PFSK-1 (cell line): Measurements from ENCODE around the gene KRT20.

Source experiments
- FOXP2 ChIP-seq: optimal IDR thresholded peaks from 2 replicates; pipeline ENCODE3; 2011; ENCODE audit warnings: borderline replicate concordance, control low read depth, inconsistent platforms; ENCODE audit not compliant: insufficient read depth; ENCODE audit errors: extremely low read length, extremely low read depth
- POLR2AphosphoS5 ChIP-seq: IDR thresholded peaks from 2 replicates; pipeline ENCODE4 v1.6.1; 2012; ENCODE audit warnings: low read depth, mild to moderate bottlenecking, control low read depth, low read length, moderate library complexity
- REST ChIP-seq, 2 experiments: IDR thresholded peaks; 2 replicates each; pipeline versions ENCODE4 v1.6.1 to v1.8.0; 2011 to 2012; ENCODE audit warnings: low read depth in 2 of 2, low read length in 2 of 2, control low read depth in 1 of 2, inconsistent platforms in 1 of 2, mild to moderate bottlenecking in 1 of 2, moderate library complexity in 1 of 2; ENCODE audit not compliant: insufficient read depth in 1 of 2
- SIN3A ChIP-seq: IDR thresholded peaks from 2 replicates; pipeline ENCODE4 v1.6.1; 2012; ENCODE audit warnings: mild to moderate bottlenecking, low read length, moderate library complexity, borderline replicate concordance; ENCODE audit not compliant: insufficient read depth
- TAF1 ChIP-seq: IDR thresholded peaks from 2 replicates; pipeline ENCODE4 v1.6.1; 2012; ENCODE audit warnings: low read length, control low read depth, borderline replicate concordance; ENCODE audit not compliant: insufficient read depth

The KRT20 gene

GRCh38 chr17:40900809-40901356 is 15.8 kb upstream of the KRT20 start:
- no peak for TF ChIP-seq TAF1
- no peak for TF ChIP-seq REST (IDR thresholded peaks at IDR 0.05; ENCODE audit: insufficient read depth in 1 of 2, low read depth in 2 of 2, low read length in 2 of 2)
- no peak for TF ChIP-seq SIN3A
- no peak for TF ChIP-seq POLR2AphosphoS5
- no peak for TF ChIP-seq FOXP2

GRCh38 chr17:40896916-40897455 is 11.9 kb upstream of the KRT20 start:
- TF ChIP-seq REST (IDR thresholded peaks at IDR 0.05; ENCODE audit: insufficient read depth in 1 of 2, low read depth in 2 of 2, low read length in 2 of 2) (no peak), TAF1 (no peak), SIN3A (no peak), POLR2AphosphoS5 (no peak), FOXP2 (no peak)

GRCh38 chr17:40895106-40895730 is 10.2 kb upstream of the KRT20 start:
- TF ChIP-seq REST (IDR thresholded peaks at IDR 0.05; ENCODE audit: insufficient read depth in 1 of 2, low read depth in 2 of 2, low read length in 2 of 2) (no peak), TAF1 (no peak), POLR2AphosphoS5 (no peak), SIN3A (no peak), FOXP2 (no peak)

GRCh38 chr17:40888196-40888720 is 3.2 kb upstream of the KRT20 start:
- TF ChIP-seq SIN3A (no peak), FOXP2 (no peak), REST (IDR thresholded peaks at IDR 0.05; ENCODE audit: insufficient read depth in 1 of 2, low read depth in 2 of 2, low read length in 2 of 2) (no peak), TAF1 (no peak), POLR2AphosphoS5 (no peak)
